H9 (cell line): ENCODE measurements around the gene RPS28. TPM values are rescaled to one million over a fixed set of nuclear protein-coding genes. Genes with fewer than 3 reads are reported as not detected.

Experiments used
- DNase-seq: peaks from one replicate; pipeline ENCODE4 v3.0.0-alpha.2; 2017
- H2AFZ ChIP-seq: one replicate; pipeline ENCODE4 v1.6.1; 2013; ENCODE audit warnings: mild to moderate bottlenecking, low read length, control low read depth, moderate library complexity
- H2AK5ac ChIP-seq: 2 replicates; pipeline ENCODE4 v1.6.1; 2013; ENCODE audit warnings: low read length, control low read depth, mixed read lengths; ENCODE audit not compliant: insufficient read length
- H2BK120ac ChIP-seq: one replicate; pipeline ENCODE4 v1.6.1; 2013; ENCODE audit warnings: low read depth, mild to moderate bottlenecking, low read length, control low read depth, inconsistent platforms; ENCODE audit not compliant: poor library complexity, severe bottlenecking
- H2BK12ac ChIP-seq: 2 replicates; pipeline ENCODE4 v1.6.1; 2013; ENCODE audit warnings: low read length, control low read depth, mixed read lengths, low read depth; ENCODE audit not compliant: insufficient read length
- H2BK15ac ChIP-seq: 2 replicates; pipeline ENCODE4 v1.6.1; 2013; ENCODE audit warnings: low read depth, low read length, control low read depth
- H2BK20ac ChIP-seq: one replicate; pipeline ENCODE4 v1.6.1; 2013; ENCODE audit warnings: low read depth, mild to moderate bottlenecking, low read length, control low read depth, inconsistent platforms; ENCODE audit not compliant: poor library complexity, severe bottlenecking
- H2BK5ac ChIP-seq: 2 replicates; pipeline ENCODE4 v1.6.1; 2013; ENCODE audit warnings: low read length, control low read depth, mixed read lengths; ENCODE audit not compliant: insufficient read length
- H3K14ac ChIP-seq: 2 replicates; pipeline ENCODE4 v1.6.1; 2013; ENCODE audit warnings: low read length, control low read depth; ENCODE audit not compliant: insufficient read depth
- H3K18ac ChIP-seq: 2 replicates; pipeline ENCODE4 v1.6.1; 2013; ENCODE audit warnings: low read depth, mild to moderate bottlenecking, mixed read lengths, low read length, control low read depth; ENCODE audit not compliant: insufficient read length
- H3K23ac ChIP-seq: 2 replicates; pipeline ENCODE4 v1.6.1; 2013; ENCODE audit warnings: low read length, control low read depth, mixed read lengths, low read depth; ENCODE audit not compliant: insufficient read length
- H3K23me2 ChIP-seq: 2 replicates; pipeline ENCODE4 v1.6.1; 2013; ENCODE audit warnings: low read depth, mild to moderate bottlenecking, mixed read lengths, low read length, control low read depth; ENCODE audit not compliant: insufficient read length, poor library complexity, severe bottlenecking
- H3K27ac ChIP-seq: 2 replicates; pipeline ENCODE4 v1.5.1; 2013; ENCODE audit warnings: low read length, control low read depth, mixed read lengths, low read depth; ENCODE audit not compliant: insufficient read length
- H3K27me3 ChIP-seq: 2 replicates; pipeline ENCODE4 v1.6.1; 2013; ENCODE audit warnings: low read length, control low read depth, inconsistent platforms; ENCODE audit not compliant: insufficient read depth
- H3K4ac ChIP-seq: 2 replicates; pipeline ENCODE4 v1.6.1; 2013; ENCODE audit warnings: low read depth, mild to moderate bottlenecking, control low read depth, inconsistent platforms, low read length, moderate library complexity
- H3K4me1 ChIP-seq: 2 replicates; pipeline ENCODE4 v1.6.1; 2013; ENCODE audit warnings: low read length, control low read depth, inconsistent platforms; ENCODE audit not compliant: insufficient read depth
- H3K4me2 ChIP-seq: 2 replicates; pipeline ENCODE4 v1.6.1; 2013; ENCODE audit warnings: low read length, control low read depth, mixed read lengths; ENCODE audit not compliant: insufficient read length, insufficient read depth
- H3K56ac ChIP-seq: 2 replicates; pipeline ENCODE4 v1.6.1; 2013; ENCODE audit warnings: low read depth, mild to moderate bottlenecking, mixed read lengths, low read length, control low read depth; ENCODE audit not compliant: insufficient read length
- H3K79me1 ChIP-seq: 2 replicates; pipeline ENCODE4 v1.6.1; 2013; ENCODE audit warnings: low read depth, mild to moderate bottlenecking, moderate library complexity, low read length, control low read depth, inconsistent platforms; ENCODE audit not compliant: insufficient read depth, poor library complexity, severe bottlenecking
- H3K79me2 ChIP-seq: 2 replicates; pipeline ENCODE4 v1.6.1; 2013; ENCODE audit warnings: low read length, control low read depth, inconsistent platforms; ENCODE audit not compliant: insufficient read depth
- H3K9ac ChIP-seq: 2 replicates; pipeline ENCODE4 v1.6.1; 2013; ENCODE audit warnings: low read length, control low read depth, mixed read lengths; ENCODE audit not compliant: insufficient read length; ENCODE audit errors: extremely low read depth
- H3K9me3 ChIP-seq: one replicate; pipeline ENCODE4 v1.6.1; 2013; ENCODE audit warnings: low read depth, low read length, inconsistent platforms; ENCODE audit not compliant: control insufficient read depth
- H3T11ph ChIP-seq: one replicate; pipeline ENCODE4 v1.6.1; 2013; ENCODE audit warnings: mild to moderate bottlenecking, low read length, control low read depth, inconsistent platforms
- H4K20me1 ChIP-seq: one replicate; pipeline ENCODE4 v1.6.1; 2013; ENCODE audit not compliant: control insufficient read depth, insufficient read length, insufficient read depth
- H4K5ac ChIP-seq: 2 replicates; pipeline ENCODE4 v1.6.1; 2013; ENCODE audit warnings: low read depth, mild to moderate bottlenecking, mixed read lengths, low read length, control low read depth; ENCODE audit not compliant: insufficient read length
- H4K8ac ChIP-seq: replicated peaks from 2 replicates; pipeline ENCODE4 v1.6.1; 2013; ENCODE audit warnings: low read length, control low read depth, mixed read lengths, low read depth; ENCODE audit not compliant: insufficient read length
- H4K91ac ChIP-seq: 2 replicates; pipeline ENCODE4 v1.6.1; 2013; ENCODE audit warnings: low read depth, mild to moderate bottlenecking, moderate library complexity, mixed read lengths, low read length, control low read depth; ENCODE audit not compliant: insufficient read length
- H3K27ac Mint-ChIP-seq, 3 experiments: 2 replicates in 2 of 3; 3 replicates in 1 of 3; pipeline ENCODE4 v1.8.0; 2020 to 2021; ENCODE audit warnings: mixed read lengths in 3 of 3, mild to moderate bottlenecking in 1 of 3, moderate library complexity in 1 of 3
- H3K27me3 Mint-ChIP-seq: 2 replicates; pipeline ENCODE4 v1.8.0; 2021; ENCODE audit warnings: low read depth, mild to moderate bottlenecking, moderate library complexity, mixed read lengths
- H3K36me3 Mint-ChIP-seq, 3 experiments: 2 replicates in 2 of 3; 3 replicates in 1 of 3; pipeline ENCODE4 v1.8.0; 2020 to 2021; ENCODE audit warnings: low read depth in 3 of 3, mixed read lengths in 3 of 3; ENCODE audit not compliant: insufficient read depth in 1 of 3
- H3K4me1 Mint-ChIP-seq, 2 experiments: 2 replicates each; pipeline ENCODE4 v1.8.0; 2020; ENCODE audit warnings: mixed read lengths in 2 of 2
- H3K4me3 Mint-ChIP-seq, 2 experiments: 2 replicates in 1 of 2; 3 replicates in 1 of 2; pipeline ENCODE4 v1.8.0; 2020 to 2021; ENCODE audit warnings: mild to moderate bottlenecking in 2 of 2, mixed read lengths in 2 of 2, moderate library complexity in 1 of 2
- H3K9me3 Mint-ChIP-seq, 2 experiments: 2 replicates in 1 of 2; 3 replicates in 1 of 2; pipeline ENCODE4 v1.8.0; 2020; ENCODE audit warnings: mild to moderate bottlenecking in 2 of 2, mixed read lengths in 2 of 2, moderate library complexity in 1 of 2
- CTCF ChIP-seq: fragments of 200-600 bp; sonication (generic); conservative IDR thresholded peaks from 3 replicates; pipeline ENCODE4 v1.8.0; 2021; ENCODE audit warnings: antibody characterized with exemption, mild to moderate bottlenecking
- WGBS: extraction: QIAGEN DNeasy Blood & Tissue Kit; methylation state at CpG from one replicate; pipeline ENCODE4 v1.1.7; 2013; ENCODE audit warnings: missing lambda C conversion rate, low lambda C conversion rate, mixed read lengths; ENCODE audit not compliant: insufficient read length; ENCODE audit errors: extremely low coverage; 5-methylcytosine and 5-hydroxymethylcytosine counted together
- total RNA-seq: library from RNA; stranded (reverse); gene quantifications from 2 replicates; pipeline ENCODE4 v1.2.1, GENCODE V29; 2021

The RPS28 gene
- total RNA-seq, 1 experiment from 2014 or later, result 1,885 TPM

GRCh38 chr19:8336072-8336569 is 14.8 kb downstream of the RPS28 start:
- H3K4me2 ChIP-seq, result peak overlapping the region; percentile 27
- H2BK12ac ChIP-seq, result no peak overlapping the region
- no peak overlapping the region for H2BK20ac ChIP-seq
- H3K79me1 ChIP-seq, result no peaks in the 10 kb centered on the region
- Mint-ChIP-seq H3K27me3 (peaks cover 50% of the 10 kb centered on the region), H3K9me3 (no peaks in the 10 kb centered on the region; a peak in 1 of 5 replicates), H3K4me3 (peak overlapping the region; percentile 51 to 70), H3K27ac (no peak overlapping the region), H3K36me3 (peaks cover 0 to 2% (median 0%) of the 10 kb centered on the region in 3 experiments; a peak in 2 of 7 replicates), H3K4me1 (peaks cover 17 to 21% of the 10 kb centered on the region in 2 experiments)
- H3K9me3 ChIP-seq, result no peaks in the 10 kb centered on the region
- no peak overlapping the region for H3K27ac ChIP-seq
- H3K4me1 ChIP-seq, result no peaks in the 10 kb centered on the region; the same call in 1 of the 2 replicates
- peaks cover 12% of the 10 kb centered on the region for H3K23me2 ChIP-seq
- H3T11ph ChIP-seq, result no peak overlapping the region
- H4K8ac ChIP-seq, result no peak overlapping the region
- no peak overlapping the region for H4K5ac ChIP-seq
- no peak overlapping the region for H3K4ac ChIP-seq
- H3K56ac ChIP-seq, result no peak overlapping the region
- no CpG with 5 or more reads among the region's 27 CpGs for WGBS
- H2BK5ac ChIP-seq, result no peak overlapping the region
- H3K9ac ChIP-seq, result no peak overlapping the region
- H4K91ac ChIP-seq, result no peak overlapping the region
- H3K18ac ChIP-seq, result no peak overlapping the region
- peaks cover 18% of the 10 kb centered on the region; the same call in 1 of the 2 replicates for H3K27me3 ChIP-seq
- peak; percentile 75 for DNase-seq
- H2BK15ac ChIP-seq, result no peak overlapping the region
- no peak overlapping the region for H2BK120ac ChIP-seq
- no peak overlapping the region for H2AFZ ChIP-seq
- H3K79me2 ChIP-seq, result no peaks in the 10 kb centered on the region
- no peak overlapping the region for H2AK5ac ChIP-seq
- no peaks in the 10 kb centered on the region for H4K20me1 ChIP-seq
- no peak overlapping the region for H3K14ac ChIP-seq
- no peak overlapping the region for H3K23ac ChIP-seq
- TF ChIP-seq CTCF, result no peak
